Measurements from ENCODE around the gene JAKMIP1.
"Not testable (repeated sequence)": the region's sequence is repeated elsewhere in the genome, so short reads cannot be mapped to it uniquely, and the experiment has no call there.

The JAKMIP1 gene

GRCh38 chr4:5995901-5996623 lies 204.3 kb downstream of the JAKMIP1 start:
- Mint-ChIP-seq H3K27ac (no peak overlapping the region), H3K27me3 (ENCODE audit: low read depth, poor library complexity) (peaks cover 31% of the 10 kb centered on the region), H3K36me3 (ENCODE audit: low read depth) (no peaks in the 10 kb centered on the region), H3K9me3 (no peaks in the 10 kb centered on the region), H3K4me3 (no peak overlapping the region), H3K4me1 (peaks cover 14% of the 10 kb centered on the region)
- TF ChIP-seq CTCF (IDR thresholded peaks at IDR 0.05), result no peak
- DNase-seq, result peak; percentile 30

GRCh38 chr4:5993876-5994811 lies 206.2 kb downstream of the JAKMIP1 start:
- Mint-ChIP-seq H3K4me1 (peaks cover 14% of the 10 kb centered on the region), H3K27me3 (ENCODE audit: low read depth, poor library complexity) (peaks cover 19% of the 10 kb centered on the region), H3K9me3 (no peaks in the 10 kb centered on the region), H3K27ac (no peak overlapping the region), H3K36me3 (ENCODE audit: low read depth) (no peaks in the 10 kb centered on the region), H3K4me3 (no peak overlapping the region)
- no peak for TF ChIP-seq CTCF (IDR thresholded peaks at IDR 0.05)
- no peak for DNase-seq

GRCh38 chr4:5993346-5993745 lies 207.0 kb downstream of the JAKMIP1 start:
- not testable (repeated sequence) for DNase-seq; H3K9me3 Mint-ChIP-seq; H3K36me3 Mint-ChIP-seq (ENCODE audit: low read depth); H3K4me3 Mint-ChIP-seq; H3K27ac Mint-ChIP-seq
- peaks cover 18% of the 10 kb centered on the region for H3K27me3 Mint-ChIP-seq (ENCODE audit: low read depth, poor library complexity)
- H3K4me1 Mint-ChIP-seq, result peaks cover 14% of the 10 kb centered on the region

- Mint-ChIP-seq H3K4me1 (peaks cover 14% of the 10 kb centered on the region), H3K36me3 (ENCODE audit: low read depth) (no peaks in the 10 kb centered on the region), H3K27ac (no peak overlapping the region), H3K27me3 (ENCODE audit: low read depth, poor library complexity) (peaks cover 20% of the 10 kb centered on the region), H3K9me3 (no peaks in the 10 kb centered on the region), H3K4me3 (no peak overlapping the region)
- DNase-seq, result no peak
- TF ChIP-seq CTCF (IDR thresholded peaks at IDR 0.05), result no peak
These were observed 207.5 kb downstream of the JAKMIP1 start for GRCh38 chr4:5992828-5993321.

GRCh38 chr4:5992171-5992827 lies 208.1 kb downstream of the JAKMIP1 start:
- Mint-ChIP-seq H3K27ac (no peak overlapping the region), H3K9me3 (no peaks in the 10 kb centered on the region), H3K4me1 (peaks cover 14% of the 10 kb centered on the region), H3K36me3 (ENCODE audit: low read depth) (no peaks in the 10 kb centered on the region), H3K4me3 (no peak overlapping the region), H3K27me3 (ENCODE audit: low read depth, poor library complexity) (peaks cover 26% of the 10 kb centered on the region)
- DNase-seq, result no peak
- no peak for TF ChIP-seq CTCF (IDR thresholded peaks at IDR 0.05)

- no peak for DNase-seq
- H3K4me3 Mint-ChIP-seq, result no peak overlapping the region
- H3K36me3 Mint-ChIP-seq (ENCODE audit: low read depth), result no peaks in the 10 kb centered on the region
- no peak overlapping the region for H3K27ac Mint-ChIP-seq
- H3K27me3 Mint-ChIP-seq (ENCODE audit: low read depth, poor library complexity), result peaks cover 26% of the 10 kb centered on the region
- TF ChIP-seq CTCF (IDR thresholded peaks at IDR 0.05), result no peak
- no peaks in the 10 kb centered on the region for H3K9me3 Mint-ChIP-seq
- peaks cover 7% of the 10 kb centered on the region for H3K4me1 Mint-ChIP-seq
These were observed 208.9 kb downstream of the JAKMIP1 start for GRCh38 chr4:5991405-5991804.
